ENCODE data around the gene NIPAL4.
"Not testable (repeated sequence)": the region's sequence is repeated elsewhere in the genome, so short reads cannot be mapped to it uniquely, and the experiment has no call there.

The NIPAL4 gene

GRCh38 chr5:157459715-157460599 is at the start of gene NIPAL4:
Gene NIPAL4 (plus strand): TSS chr5:157460213. CDS start chr5:157460321, 108 bp downstream.
- Histone ChIP-seq H3K4me3 (ENCODE audit: low read depth, low read length) (no peak within 1 kb of the TSS), H3K4me2 (ENCODE audit: low read length) (peak within 1 kb of the TSS; percentile 72), H3K79me2 (no peaks in the 10 kb centered on the region), H3K9me3 (ENCODE audit: control insufficient read depth, low read length) (no peaks in the 10 kb centered on the region), H2AFZ (peak within 1 kb of the TSS; percentile 68), H3K4me1 (no peaks in the 10 kb centered on the region), H3K9ac (no peak within 1 kb of the TSS), H3K27ac (no peak within 1 kb of the TSS), H3K27me3 (ENCODE audit: control insufficient read depth, insufficient read depth, low read length) (no peaks in the 10 kb centered on the region), H3K36me3 (ENCODE audit: control insufficient read depth, insufficient read depth, low read length) (no peaks in the 10 kb centered on the region)
- TF ChIP-seq CTCF (IDR thresholded peaks at IDR 0.05), result no peak

DNA sequence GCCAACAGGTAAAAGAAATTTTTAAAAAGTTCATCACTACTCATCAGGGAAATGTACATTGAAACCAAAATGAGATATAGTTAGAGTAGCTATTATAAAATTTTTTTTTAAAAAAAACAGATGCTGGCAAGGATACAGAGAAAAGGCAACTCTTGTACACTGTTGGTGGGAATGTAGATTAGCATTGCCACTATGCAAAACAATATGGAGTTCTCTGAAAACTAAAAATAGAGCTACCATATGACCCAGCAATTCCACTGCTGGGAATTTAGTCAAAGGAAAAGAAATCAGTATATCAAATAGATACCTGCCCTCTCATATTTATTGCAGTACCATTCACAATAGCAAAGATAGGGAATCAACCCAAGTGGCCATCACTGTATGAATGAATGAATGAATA is 44.2 kb upstream of the NIPAL4 start:
- H3K4me3 ChIP-seq (ENCODE audit: low read depth, low read length), result no peak overlapping the region
- no peaks in the 10 kb centered on the region for H3K9me3 ChIP-seq (ENCODE audit: control insufficient read depth, low read length)
- H3K27ac ChIP-seq, result no peak overlapping the region
- no peak overlapping the region for H2AFZ ChIP-seq
- H3K4me1 ChIP-seq, result no peaks in the 10 kb centered on the region
- no peaks in the 10 kb centered on the region for H3K36me3 ChIP-seq (ENCODE audit: control insufficient read depth, insufficient read depth, low read length)
- H3K9ac ChIP-seq, result no peak overlapping the region
- no peaks in the 10 kb centered on the region for H3K79me2 ChIP-seq
- no peak for TF ChIP-seq CTCF (IDR thresholded peaks at IDR 0.05)
- no peak overlapping the region for H3K4me2 ChIP-seq (ENCODE audit: low read length)
- H3K27me3 ChIP-seq (ENCODE audit: control insufficient read depth, insufficient read depth, low read length), result no peaks in the 10 kb centered on the region

- H3K9ac ChIP-seq; H3K27me3 ChIP-seq (ENCODE audit: control insufficient read depth, insufficient read depth, low read length); H3K27ac ChIP-seq; H3K4me3 ChIP-seq (ENCODE audit: low read depth, low read length); H3K36me3 ChIP-seq (ENCODE audit: control insufficient read depth, insufficient read depth, low read length); H3K9me3 ChIP-seq (ENCODE audit: control insufficient read depth, low read length); H3K4me1 ChIP-seq; H2AFZ ChIP-seq; H3K4me2 ChIP-seq (ENCODE audit: low read length); H3K79me2 ChIP-seq: not testable (repeated sequence)
Observed at GRCh38 chr5:157419521-157419920, 40.5 kb upstream of the NIPAL4 start.

DNA sequence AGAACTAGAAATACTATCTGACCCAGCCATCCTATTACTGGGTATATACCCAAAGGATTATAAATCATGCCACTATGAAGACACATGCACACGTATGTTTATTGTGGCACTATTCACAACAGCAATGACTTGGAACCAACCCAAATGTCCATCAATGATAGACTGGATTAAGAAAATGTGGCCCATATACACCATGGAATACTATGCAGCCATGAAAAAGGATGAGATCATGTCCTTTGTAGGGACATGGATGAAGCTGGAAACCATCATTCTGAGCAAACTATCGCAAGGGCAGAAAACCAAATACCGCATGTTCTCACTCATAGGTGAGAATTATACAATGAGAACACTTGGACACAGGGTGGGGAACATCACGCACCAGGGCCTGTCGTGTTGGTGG is 30.1 kb upstream of the NIPAL4 start:
- not testable (repeated sequence) for H3K4me2 ChIP-seq (ENCODE audit: low read length)

DNA sequence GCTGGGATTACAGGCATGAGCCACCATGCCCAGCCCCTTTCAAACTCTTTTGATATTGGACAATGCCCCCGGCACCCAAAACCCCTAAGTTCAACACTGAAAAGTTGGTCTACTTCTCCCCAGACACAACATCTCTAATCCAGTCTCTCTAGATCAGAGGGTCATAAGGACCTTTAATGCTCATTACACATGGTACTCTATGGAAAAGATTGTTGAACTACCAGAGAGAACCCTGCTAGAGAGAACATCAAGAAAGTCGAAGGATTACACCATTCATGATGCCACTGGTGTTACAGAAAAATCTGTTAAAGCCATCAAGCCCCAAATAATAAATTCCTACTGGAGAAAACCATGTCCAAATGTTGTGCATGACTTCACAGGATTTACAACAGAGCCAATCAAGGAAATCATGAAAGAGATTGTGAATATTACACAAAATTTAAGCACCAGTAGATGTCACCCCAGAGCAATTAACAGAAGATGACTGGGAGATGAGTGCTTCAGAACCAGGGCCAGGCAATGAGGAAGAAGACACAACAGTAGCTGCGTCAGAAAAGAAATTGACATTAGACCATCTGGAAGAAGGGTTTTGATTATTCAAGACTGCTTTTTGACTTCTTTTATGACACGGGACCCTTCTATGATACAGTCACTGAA is 28.3 kb upstream of the NIPAL4 start:
- H3K9ac ChIP-seq, result no peak overlapping the region
- H3K36me3 ChIP-seq (ENCODE audit: control insufficient read depth, insufficient read depth, low read length), result no peaks in the 10 kb centered on the region
- peak; percentile 46 for TF ChIP-seq CTCF (IDR thresholded peaks at IDR 0.05)
- H3K27me3 ChIP-seq (ENCODE audit: control insufficient read depth, insufficient read depth, low read length), result no peaks in the 10 kb centered on the region
- H2AFZ ChIP-seq, result peak overlapping the region; percentile 16
- H3K79me2 ChIP-seq, result no peaks in the 10 kb centered on the region
- no peak overlapping the region for H3K27ac ChIP-seq
- no peaks in the 10 kb centered on the region for H3K9me3 ChIP-seq (ENCODE audit: control insufficient read depth, low read length)
- no peak overlapping the region for H3K4me2 ChIP-seq (ENCODE audit: low read length)
- no peak overlapping the region for H3K4me3 ChIP-seq (ENCODE audit: low read depth, low read length)
- no peaks in the 10 kb centered on the region for H3K4me1 ChIP-seq

More for the DNA sequence above, 30.1 kb upstream of the NIPAL4 start:
- H3K27ac ChIP-seq; H3K4me3 ChIP-seq (ENCODE audit: low read depth, low read length); H3K79me2 ChIP-seq; H3K36me3 ChIP-seq (ENCODE audit: control insufficient read depth, insufficient read depth, low read length); H3K4me1 ChIP-seq; H3K9ac ChIP-seq; H2AFZ ChIP-seq; H3K9me3 ChIP-seq (ENCODE audit: control insufficient read depth, low read length); H3K27me3 ChIP-seq (ENCODE audit: control insufficient read depth, insufficient read depth, low read length): not testable (repeated sequence)

Data from parathyroid adenoma (tissue), 2 donors.